Right lobe of liver (tissue), 6 donors: ENCODE data around the gene KIAA1614. TPM values are rescaled to one million over a fixed set of nuclear protein-coding genes. Genes with fewer than 3 reads are reported as not detected.

Experiments
- ATAC-seq, 4 donors: fragments of 200-7000 bp; cut with Tn5 transposase; one replicate each; pipeline ENCODE4 v1.9.1; 2020; ENCODE audit warnings: mild to moderate bottlenecking in 4 of 4, moderate library complexity in 4 of 4
- DNase-seq, 3 donors: peaks; one replicate each; pipeline ENCODE4 v3.0.0-alpha.2; 2020
- H3K27ac ChIP-seq, 3 donors: fragments of 200-600 bp; one replicate each; pipeline ENCODE4 v1.8.0; 2022
- H3K27me3 ChIP-seq, 2 donors: fragments of 200-600 bp; one replicate each; pipeline ENCODE4 v1.8.0; 2022
- H3K36me3 ChIP-seq, 4 donors: fragments of 200-600 bp; sonication (generic) in 1 of 4; one replicate each; pipeline versions ENCODE4 v1.5.1 to v1.8.0; 2017 to 2022; ENCODE audit warnings: control low read depth in 1 of 4
- H3K4me1 ChIP-seq, 4 donors: fragments of 200-600 bp; sonication (generic) in 1 of 4; one replicate each; pipeline versions ENCODE4 v1.5.1 to v1.8.0; 2017 to 2022; ENCODE audit warnings: control low read depth in 1 of 4
- H3K4me3 ChIP-seq, 3 donors: fragments of 200-600 bp; one replicate each; pipeline ENCODE4 v1.8.0; 2022
- H3K9me3 ChIP-seq, 4 donors: fragments of 200-600 bp; sonication (generic) in 1 of 4; one replicate each; pipeline versions ENCODE4 v1.5.1 to v1.8.0; 2017 to 2022; ENCODE audit warnings: control low read depth in 1 of 4
- CTCF ChIP-seq, 4 donors: fragments of 200-600 bp in 3 of 4; fragments of 450-650 bp in 1 of 4; IDR thresholded peaks; one replicate each; pipeline versions ENCODE4 v1.5.1 to v1.8.0; 2016 to 2022; ENCODE audit warnings: antibody characterized with exemption in 4 of 4, mild to moderate bottlenecking in 2 of 4
- POLR2A ChIP-seq: fragments of 450-650 bp; IDR thresholded peaks from one replicate; pipeline ENCODE4 v1.6.1; 2017; ENCODE audit warnings: antibody characterized with exemption, mild to moderate bottlenecking
- WGBS: methylation state at CpG from one replicate; pipeline ENCODE4 v1.1.6; 2018; ENCODE audit warnings: low coverage, low lambda C conversion rate; ENCODE audit not compliant: insufficient coverage; ENCODE audit errors: missing lambda C conversion rate; 5-methylcytosine and 5-hydroxymethylcytosine counted together
- intact Hi-C, 2 donors: fragments of 100-400 bp; cut with DNase I; formaldehyde crosslinking; loops; one replicate each; pipeline versions ENCODE4 v1.11.2 to v1.14.1; 2022
- total RNA-seq, 6 experiments: library from RNA; depleted of rRNA in 2 of 6; stranded (reverse); fragments of >200 nt in 2 of 6; fragmentation: NEBNext Ultra II Directional in 3 of 6; extraction: Animal tissue kit (Norgen Biotek cat#: 25700) in 3 of 6; gene quantifications; one replicate each; pipeline versions ENCODE4 v1.1.0 to v1.2.4, GENCODE V29; 2016 to 2023
- donor health status: DM: no; HTN: yes; CAD: no.
- donor health status: DM: no; HTN: no; CAD: no.
- donor health status: DM: no; HTN: no; CAD: no.
- donor health status: DM: no; HTN: yes; CAD: no.
- donor health status: DM: no; HTN: yes; CAD: no.

The KIAA1614 gene
- total RNA-seq, 6 experiments from 2014 or later: 0.13 to 0.25 (median 0.21) TPM

- intact Hi-C loops: no loop called here
- ATAC-seq: no peak
- WGBS: 93% methylated on average over 8 of the region's 8 CpGs
- TF ChIP-seq CTCF (IDR thresholded peaks at IDR 0.05): no peak
- TF ChIP-seq POLR2A: no peak
- H3K4me1 ChIP-seq: no peaks in the 10 kb centered on the region
- H3K4me3 ChIP-seq: no peak overlapping the region
- H3K9me3 ChIP-seq: no peaks in the 10 kb centered on the region
- no peak for DNase-seq
- no peaks in the 10 kb centered on the region for H3K36me3 ChIP-seq
- H3K27me3 ChIP-seq: no peaks in the 10 kb centered on the region
- H3K27ac ChIP-seq: no peak overlapping the region
Observed at GRCh38 chr1:180905927-180906326, 6.8 kb upstream of the KIAA1614 start.

- intact Hi-C loops: no loop called here
- no peak for DNase-seq
- no peaks in the 10 kb centered on the region for H3K36me3 ChIP-seq
- TF ChIP-seq POLR2A (no peak), CTCF (IDR thresholded peaks at IDR 0.05) (no peak)
- no peak for ATAC-seq
- H3K9me3 ChIP-seq: no peaks in the 10 kb centered on the region
- no peak overlapping the region for H3K4me3 ChIP-seq
- H3K27ac ChIP-seq: no peak overlapping the region
- no peaks in the 10 kb centered on the region for H3K27me3 ChIP-seq
- no peaks in the 10 kb centered on the region for H3K4me1 ChIP-seq
- WGBS: 66% methylated on average over 4 of the region's 9 CpGs
Observed at GRCh38 chr1:180906511-180906910, 6.2 kb upstream of the KIAA1614 start.

GRCh38 chr1:180907313-180908055, 5.2 kb upstream of the KIAA1614 start:
- DNase-seq (no peak), ATAC-seq (no peak)
- 68% methylated on average over 6 of the region's 10 CpGs for WGBS
- Histone ChIP-seq H3K9me3 (no peaks in the 10 kb centered on the region), H3K27ac (no peak overlapping the region), H3K27me3 (no peaks in the 10 kb centered on the region), H3K4me3 (no peak overlapping the region), H3K4me1 (peaks cover 0 to 2% (median 0%) of the 10 kb centered on the region in 4 donors), H3K36me3 (no peaks in the 10 kb centered on the region)
- intact Hi-C loops: no loop called here
- no peak for TF ChIP-seq CTCF (IDR thresholded peaks at IDR 0.05)
- TF ChIP-seq POLR2A: no peak

- H3K27me3 ChIP-seq: no peaks in the 10 kb centered on the region
- no peaks in the 10 kb centered on the region for H3K9me3 ChIP-seq
- intact Hi-C loops: no loop called here
- peaks cover 0 to 2% (median 0%) of the 10 kb centered on the region in 4 donors for H3K4me1 ChIP-seq
- no peaks in the 10 kb centered on the region for H3K36me3 ChIP-seq
- no peak overlapping the region for H3K4me3 ChIP-seq
- ATAC-seq (no peak), DNase-seq (no peak)
- WGBS: 73% methylated on average over 2 of the region's 15 CpGs
- no peak overlapping the region for H3K27ac ChIP-seq
- no peak for TF ChIP-seq CTCF (IDR thresholded peaks at IDR 0.05)
- no peak for TF ChIP-seq POLR2A
Observed at GRCh38 chr1:180908074-180908765, 4.5 kb upstream of the KIAA1614 start.
